HL-60 (cell line): ENCODE data around the gene GTF3C5.

Experiments
- GABPA ChIP-seq: IDR thresholded peaks from 2 replicates; pipeline ENCODE4 v1.6.1; 2012; ENCODE audit warnings: low read depth
- POLR2AphosphoS5 ChIP-seq: IDR thresholded peaks from 2 replicates; pipeline ENCODE4 v1.6.1; 2012; ENCODE audit warnings: low read depth
- TF ChIP-seq, protein P1 (sequence below): IDR thresholded peaks from one replicate; pipeline ENCODE4 v1.5.1; 2011; ENCODE audit warnings: low read length, control low read depth, inconsistent platforms; ENCODE audit not compliant: insufficient read depth
- TF ChIP-seq, protein P2 (sequence below): IDR thresholded peaks from 2 replicates; pipeline ENCODE4 v1.6.1; 2012; ENCODE audit warnings: low read depth; ENCODE audit not compliant: insufficient replicate concordance

DNA sequence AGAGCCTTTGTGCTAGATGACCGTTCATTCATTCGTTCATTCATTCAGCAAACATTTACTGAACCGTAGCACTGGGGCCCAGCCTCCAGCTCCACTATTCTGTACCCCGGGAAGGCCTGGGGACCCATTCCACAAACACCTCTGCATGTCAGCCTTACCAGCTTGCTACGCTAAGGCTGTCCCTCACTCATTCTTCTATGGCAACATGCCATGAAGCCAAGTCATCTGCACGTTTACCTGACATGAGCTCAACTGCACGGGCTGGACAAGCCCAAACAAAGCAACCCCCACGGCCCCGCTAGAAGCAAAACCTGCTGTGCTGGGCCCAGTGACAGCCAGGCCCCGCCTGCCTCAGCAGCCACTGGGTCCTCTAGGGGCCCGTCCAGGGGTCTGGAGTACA is 37.0 kb downstream of the GTF3C5 start:
- TF ChIP-seq, protein P1, sequence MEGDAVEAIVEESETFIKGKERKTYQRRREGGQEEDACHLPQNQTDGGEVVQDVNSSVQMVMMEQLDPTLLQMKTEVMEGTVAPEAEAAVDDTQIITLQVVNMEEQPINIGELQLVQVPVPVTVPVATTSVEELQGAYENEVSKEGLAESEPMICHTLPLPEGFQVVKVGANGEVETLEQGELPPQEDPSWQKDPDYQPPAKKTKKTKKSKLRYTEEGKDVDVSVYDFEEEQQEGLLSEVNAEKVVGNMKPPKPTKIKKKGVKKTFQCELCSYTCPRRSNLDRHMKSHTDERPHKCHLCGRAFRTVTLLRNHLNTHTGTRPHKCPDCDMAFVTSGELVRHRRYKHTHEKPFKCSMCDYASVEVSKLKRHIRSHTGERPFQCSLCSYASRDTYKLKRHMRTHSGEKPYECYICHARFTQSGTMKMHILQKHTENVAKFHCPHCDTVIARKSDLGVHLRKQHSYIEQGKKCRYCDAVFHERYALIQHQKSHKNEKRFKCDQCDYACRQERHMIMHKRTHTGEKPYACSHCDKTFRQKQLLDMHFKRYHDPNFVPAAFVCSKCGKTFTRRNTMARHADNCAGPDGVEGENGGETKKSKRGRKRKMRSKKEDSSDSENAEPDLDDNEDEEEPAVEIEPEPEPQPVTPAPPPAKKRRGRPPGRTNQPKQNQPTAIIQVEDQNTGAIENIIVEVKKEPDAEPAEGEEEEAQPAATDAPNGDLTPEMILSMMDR = no peak
- TF ChIP-seq GABPA (no peak), POLR2AphosphoS5 (no peak)
- TF ChIP-seq, protein P2, sequence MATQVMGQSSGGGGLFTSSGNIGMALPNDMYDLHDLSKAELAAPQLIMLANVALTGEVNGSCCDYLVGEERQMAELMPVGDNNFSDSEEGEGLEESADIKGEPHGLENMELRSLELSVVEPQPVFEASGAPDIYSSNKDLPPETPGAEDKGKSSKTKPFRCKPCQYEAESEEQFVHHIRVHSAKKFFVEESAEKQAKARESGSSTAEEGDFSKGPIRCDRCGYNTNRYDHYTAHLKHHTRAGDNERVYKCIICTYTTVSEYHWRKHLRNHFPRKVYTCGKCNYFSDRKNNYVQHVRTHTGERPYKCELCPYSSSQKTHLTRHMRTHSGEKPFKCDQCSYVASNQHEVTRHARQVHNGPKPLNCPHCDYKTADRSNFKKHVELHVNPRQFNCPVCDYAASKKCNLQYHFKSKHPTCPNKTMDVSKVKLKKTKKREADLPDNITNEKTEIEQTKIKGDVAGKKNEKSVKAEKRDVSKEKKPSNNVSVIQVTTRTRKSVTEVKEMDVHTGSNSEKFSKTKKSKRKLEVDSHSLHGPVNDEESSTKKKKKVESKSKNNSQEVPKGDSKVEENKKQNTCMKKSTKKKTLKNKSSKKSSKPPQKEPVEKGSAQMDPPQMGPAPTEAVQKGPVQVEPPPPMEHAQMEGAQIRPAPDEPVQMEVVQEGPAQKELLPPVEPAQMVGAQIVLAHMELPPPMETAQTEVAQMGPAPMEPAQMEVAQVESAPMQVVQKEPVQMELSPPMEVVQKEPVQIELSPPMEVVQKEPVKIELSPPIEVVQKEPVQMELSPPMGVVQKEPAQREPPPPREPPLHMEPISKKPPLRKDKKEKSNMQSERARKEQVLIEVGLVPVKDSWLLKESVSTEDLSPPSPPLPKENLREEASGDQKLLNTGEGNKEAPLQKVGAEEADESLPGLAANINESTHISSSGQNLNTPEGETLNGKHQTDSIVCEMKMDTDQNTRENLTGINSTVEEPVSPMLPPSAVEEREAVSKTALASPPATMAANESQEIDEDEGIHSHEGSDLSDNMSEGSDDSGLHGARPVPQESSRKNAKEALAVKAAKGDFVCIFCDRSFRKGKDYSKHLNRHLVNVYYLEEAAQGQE = no peak
